Measurements from ENCODE around the gene PCSK7.

- TF ChIP-seq BHLHE40 (IDR thresholded peaks at IDR 0.05; ENCODE audit: borderline replicate concordance) (no peak), LEF1 (IDR thresholded peaks at IDR 0.05; ENCODE audit: borderline replicate concordance) (no peak), ARNT (IDR thresholded peaks at IDR 0.05) (no peak), PKNOX1 (IDR thresholded peaks at IDR 0.05) (no peak), SP1 (IDR thresholded peaks at IDR 0.05) (no peak), HDGF (IDR thresholded peaks at IDR 0.05; ENCODE audit: borderline replicate concordance) (no peak), FOXK2 (IDR thresholded peaks at IDR 0.05) (no peak), FOXA1 (IDR thresholded peaks at IDR 0.05) (no peak), TARDBP (IDR thresholded peaks at IDR 0.05) (no peak), NFRKB (IDR thresholded peaks at IDR 0.05) (no peak), ELF4 (IDR thresholded peaks at IDR 0.05) (no peak), FOXM1 (IDR thresholded peaks at IDR 0.05; ENCODE audit: borderline replicate concordance) (no peak)
Observed at GRCh38 chr11:117222991-117223740, 8.7 kb downstream of the PCSK7 start.
